Activated effector memory CD4-positive, alpha-beta T cell treated with Interleukin-2 at 50 U/mL for 16 hours (primary cell): Measurements from ENCODE around the gene LMF1.

Experiments used
- DNase-seq: peaks from one replicate; pipeline ENCODE4 v3.0.0-alpha.2; 2020

The LMF1 gene

GRCh38 chr16:947255-947921, 23.4 kb downstream of the LMF1 start:
- no peak for DNase-seq

GRCh38 chr16:946048-946395, 24.8 kb downstream of the LMF1 start:
- DNase-seq = no peak

DNA sequence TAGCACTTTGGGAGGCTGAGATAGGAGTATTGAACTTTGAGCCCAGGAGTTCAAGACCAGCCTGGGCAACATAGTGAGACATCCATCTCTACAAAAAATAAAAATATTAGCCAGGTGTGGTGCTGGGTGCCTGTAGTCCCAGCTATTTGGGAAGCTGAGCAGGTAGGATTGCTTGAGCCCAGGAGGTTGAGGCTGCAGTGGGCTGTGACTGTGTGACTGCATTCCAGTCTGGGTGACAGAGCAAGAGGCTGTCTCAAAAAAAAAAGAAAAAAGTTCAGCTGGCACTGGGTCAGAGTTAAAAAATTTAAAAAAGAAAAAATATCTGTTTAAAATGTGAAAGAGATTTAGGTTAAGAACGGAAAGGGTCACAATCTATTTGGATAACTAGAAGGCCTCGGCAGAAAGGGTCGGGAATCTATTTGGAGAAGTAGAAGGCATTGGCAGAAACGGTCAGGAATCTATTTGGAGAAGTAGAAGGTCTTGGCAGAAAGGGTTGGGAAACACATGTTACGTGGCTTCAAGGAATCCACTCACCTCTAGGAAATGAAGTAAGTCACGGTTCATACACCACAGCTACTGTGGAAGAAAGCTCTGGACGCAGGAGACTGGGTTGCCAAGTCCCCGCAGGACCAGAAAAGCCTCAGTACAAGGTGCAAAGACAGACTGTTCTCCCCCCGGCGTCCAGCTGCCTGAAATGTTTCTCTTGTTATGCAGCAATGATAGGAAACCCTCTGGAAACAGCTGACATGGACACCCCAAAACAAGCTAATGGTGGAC, 25.3 kb downstream of the LMF1 start:
- no peak for DNase-seq

- DNase-seq = no peak
Measured at GRCh38 chr16:943971-944370, 26.8 kb downstream of the LMF1 start.

- DNase-seq = no peak
Measured at GRCh38 chr16:942436-943060, 28.2 kb downstream of the LMF1 start.

- no peak for DNase-seq
Measured at GRCh38 chr16:939941-940340, 30.8 kb downstream of the LMF1 start.

GRCh38 chr16:939311-939710, 31.5 kb downstream of the LMF1 start:
- DNase-seq = no peak

DNA sequence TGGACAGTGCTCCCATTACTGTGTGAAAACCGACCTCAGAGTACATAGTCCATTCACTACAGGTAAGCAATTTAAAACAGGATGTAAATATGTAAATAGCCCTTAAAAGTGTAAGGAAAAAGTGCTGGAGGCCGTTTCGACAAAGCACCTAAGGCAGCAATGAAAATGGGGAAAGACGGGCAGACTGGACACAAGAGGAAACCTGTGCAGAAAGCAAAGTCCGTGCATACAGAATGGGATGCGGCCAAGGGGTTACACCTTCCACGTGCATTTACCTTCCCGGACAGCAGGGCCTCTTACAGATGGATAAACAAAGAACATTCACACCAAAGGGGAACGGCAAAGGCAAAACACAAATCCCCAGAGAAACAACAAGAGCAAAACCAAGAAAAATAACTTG, 32.0 kb downstream of the LMF1 start:
- no peak for DNase-seq

- DNase-seq = no peak
Measured at GRCh38 chr16:938136-938535, 32.6 kb downstream of the LMF1 start.

GRCh38 chr16:937723-938122, 33.1 kb downstream of the LMF1 start:
- no peak for DNase-seq

DNA sequence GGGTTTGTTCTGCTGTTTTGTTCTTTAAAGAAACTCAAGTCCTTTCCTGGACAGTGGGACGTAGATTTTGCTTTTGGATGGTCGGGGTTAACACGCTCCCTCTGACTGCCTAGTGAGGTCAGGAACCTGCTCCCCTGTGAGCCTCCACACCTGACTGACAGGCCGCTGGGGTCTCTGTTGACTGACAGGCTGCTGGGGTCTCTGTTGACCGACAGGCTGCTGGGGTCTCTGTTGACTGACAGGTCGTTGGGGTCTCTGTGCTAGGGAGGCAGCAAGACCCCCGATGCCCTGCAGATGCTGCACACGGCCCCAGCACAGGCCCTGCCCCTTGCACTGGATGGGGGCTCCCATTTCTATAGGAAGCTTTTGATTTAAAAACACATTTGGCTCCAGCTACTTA, 33.5 kb downstream of the LMF1 start:
- no peak for DNase-seq

DNA sequence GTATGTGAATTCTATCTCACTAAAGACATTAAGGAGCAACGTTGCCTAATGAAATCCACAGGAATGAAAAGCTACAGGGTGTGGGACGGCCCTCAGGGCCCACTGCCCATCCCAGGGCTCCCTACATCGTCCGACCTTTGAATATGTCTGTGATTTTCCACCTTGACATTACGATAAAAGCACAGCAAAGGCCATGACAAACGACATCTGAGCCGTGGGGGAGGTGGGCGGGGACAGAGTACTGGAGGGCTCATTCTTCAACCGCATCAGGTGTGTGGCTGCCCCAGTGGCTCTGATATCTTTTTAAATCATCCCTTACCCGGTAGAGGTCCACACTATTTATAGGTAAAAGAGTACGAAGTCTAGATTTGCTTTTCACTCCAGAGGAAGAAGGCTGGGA, 35.1 kb downstream of the LMF1 start:
- no peak for DNase-seq

DNA sequence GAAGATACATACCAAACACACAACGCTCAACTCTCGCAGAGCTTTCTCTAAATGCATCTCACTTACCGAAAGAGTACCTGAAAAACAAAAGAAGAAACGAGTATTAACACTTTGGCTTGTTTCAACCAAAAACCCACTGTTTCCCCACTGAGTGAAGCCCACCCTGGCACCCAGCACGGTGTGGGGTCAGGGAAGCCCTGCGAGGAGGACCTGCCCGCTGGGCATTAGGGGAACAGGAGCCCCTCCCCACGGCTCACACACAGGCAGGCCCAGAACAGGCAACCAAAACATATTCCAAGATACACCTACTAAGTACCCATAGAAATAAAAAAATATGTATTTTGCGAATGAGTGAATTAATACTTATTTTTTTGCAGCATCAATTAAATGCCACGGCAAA, 36.6 kb downstream of the LMF1 start:
- no peak for DNase-seq

DNA sequence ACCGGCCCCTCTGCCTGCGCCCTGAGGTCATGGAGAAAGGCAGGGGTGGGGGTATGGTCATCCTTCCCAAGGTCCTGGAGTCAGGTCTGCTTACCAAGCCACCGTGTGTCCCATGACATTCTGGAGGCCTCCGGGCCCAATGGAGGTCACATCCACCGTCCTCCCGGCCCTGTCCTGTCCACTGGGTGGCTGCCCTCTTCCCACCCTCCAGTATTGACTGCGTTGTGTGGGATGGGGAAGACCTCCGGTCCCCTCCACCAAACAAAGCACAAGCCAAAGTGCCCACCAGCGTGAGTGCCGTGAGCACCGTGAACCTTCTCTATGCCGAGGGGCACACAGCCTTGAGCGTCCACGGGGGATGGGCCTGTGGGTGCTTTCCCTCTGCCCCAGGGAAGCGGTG, 37.2 kb downstream of the LMF1 start:
- no peak for DNase-seq

GRCh38 chr16:932831-933330, 37.9 kb downstream of the LMF1 start:
- no peak for DNase-seq

DNA sequence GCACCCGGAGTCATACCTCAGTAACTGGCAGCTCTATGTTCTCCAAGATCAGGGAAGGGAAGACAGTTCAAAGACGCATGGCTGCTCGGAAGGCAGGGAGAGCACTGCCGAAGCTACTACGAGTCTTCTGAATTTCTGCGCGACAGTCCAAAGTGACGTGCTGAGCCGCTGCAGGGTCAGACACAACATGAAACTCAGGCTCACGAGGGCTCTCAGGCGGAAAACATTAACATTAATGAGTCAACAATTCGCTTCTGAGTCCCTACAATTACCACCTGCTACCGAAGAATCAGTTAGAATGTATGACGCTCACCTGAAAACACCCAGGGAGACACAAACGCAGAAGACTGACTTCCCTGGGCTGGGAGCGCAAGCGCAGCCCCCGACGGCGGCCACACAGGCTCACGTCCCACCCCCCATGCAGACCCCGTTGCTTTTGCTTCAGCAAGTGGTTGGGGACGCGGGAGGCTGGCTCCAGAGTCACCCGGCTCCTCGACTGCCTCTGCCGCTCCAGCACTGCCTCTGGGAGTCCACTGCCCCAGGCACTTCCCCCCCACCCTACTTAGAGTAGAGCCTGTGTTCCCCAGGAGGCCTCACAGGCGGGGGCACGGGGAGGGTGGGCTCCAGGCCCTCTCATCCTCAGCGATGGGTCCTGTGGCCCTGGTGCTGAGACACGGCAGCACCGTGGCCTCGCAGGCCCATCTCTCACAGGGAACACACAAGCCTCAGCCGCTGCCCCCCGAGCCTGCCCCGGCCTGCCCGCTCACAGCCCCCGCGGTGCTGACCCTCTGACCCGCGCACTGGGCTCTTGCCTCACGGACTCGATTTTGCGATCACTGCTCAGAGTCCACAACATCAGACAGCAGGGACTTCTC, 38.9 kb downstream of the LMF1 start:
- DNase-seq = no peak

GRCh38 chr16:931171-931570, 39.6 kb downstream of the LMF1 start:
- no peak for DNase-seq

DNA sequence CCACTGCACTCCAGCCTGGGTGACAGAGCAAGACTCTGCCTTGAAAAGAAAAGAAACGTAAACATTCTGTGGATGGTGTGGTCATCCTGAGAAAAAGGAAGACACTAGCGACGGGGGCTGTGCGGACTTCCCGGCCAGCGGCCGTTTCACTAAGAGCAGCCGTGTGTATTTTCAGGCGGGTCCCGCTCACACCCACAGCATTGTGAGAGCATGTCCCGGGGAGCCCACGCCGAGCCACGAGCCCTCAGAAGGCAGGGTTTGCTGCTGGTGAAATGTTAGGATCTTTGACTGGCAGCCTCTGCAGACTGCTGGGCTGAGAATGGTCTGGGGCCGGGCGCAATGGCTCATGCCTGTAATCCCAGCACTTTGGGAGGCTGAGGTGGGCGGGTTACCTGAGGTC, 40.3 kb downstream of the LMF1 start:
- no peak for DNase-seq

- DNase-seq = no peak
Measured at GRCh38 chr16:930076-930475, 40.7 kb downstream of the LMF1 start.

DNA sequence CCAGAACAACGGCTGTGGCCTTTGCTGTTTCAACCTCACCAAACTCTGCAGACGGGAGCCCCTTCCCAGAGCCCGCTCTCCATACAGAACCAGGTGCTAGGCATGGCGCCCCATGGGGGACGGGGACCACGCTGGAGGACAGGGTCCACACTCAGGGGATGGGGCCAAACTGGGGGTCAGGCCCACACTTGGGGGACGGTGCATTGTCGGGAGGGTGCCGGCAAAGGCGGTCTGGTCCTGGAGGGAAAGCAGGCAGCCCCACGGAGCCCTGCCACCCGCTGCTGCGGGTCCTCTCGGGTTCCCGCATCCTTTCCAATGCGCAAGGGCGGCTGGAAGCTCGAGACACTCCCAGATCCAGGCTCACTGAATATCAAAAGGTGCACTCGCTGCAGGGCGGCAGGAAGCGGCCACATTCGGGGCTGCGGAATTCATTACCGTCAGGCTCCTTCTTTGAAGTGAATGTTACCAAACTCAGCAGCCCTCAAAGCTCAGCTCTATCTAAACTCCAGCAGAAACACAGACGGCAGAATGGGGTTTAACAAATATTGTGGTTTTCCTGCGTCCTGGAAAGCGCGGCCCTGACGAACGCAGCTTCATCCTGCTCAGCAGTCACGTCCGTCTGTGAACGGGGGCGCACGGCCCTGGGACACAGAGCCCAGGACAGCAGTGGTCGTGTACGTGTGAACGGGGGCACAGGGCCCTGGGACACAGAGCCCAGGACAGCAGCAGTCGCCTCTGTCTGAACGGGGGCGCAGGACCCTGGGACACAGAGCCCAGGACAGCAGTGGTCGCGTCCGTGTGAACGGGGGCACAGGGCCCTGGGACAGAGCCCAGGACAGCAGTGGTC, 41.3 kb downstream of the LMF1 start:
- no peak for DNase-seq

GRCh38 chr16:928526-928925, 42.3 kb downstream of the LMF1 start:
- DNase-seq = no peak

DNA sequence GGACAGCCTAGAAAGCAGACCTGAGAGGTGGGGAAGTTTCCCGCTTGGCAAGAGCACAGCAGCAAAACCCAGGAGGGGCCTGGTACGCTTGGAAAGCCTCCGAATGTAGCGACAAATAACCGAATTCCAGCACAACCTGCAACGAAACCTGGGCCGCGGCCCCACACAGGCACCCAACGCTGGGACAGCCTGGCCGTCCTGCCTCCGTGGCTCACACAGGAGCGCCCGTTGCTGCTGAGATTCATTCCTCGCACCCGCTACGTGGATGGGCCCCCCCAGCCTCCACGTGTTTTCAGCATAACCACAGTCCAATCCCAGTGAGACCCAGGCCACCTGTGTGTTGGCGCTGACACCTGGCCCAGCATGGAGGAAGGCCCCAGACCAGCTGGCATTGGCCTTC, 42.9 kb downstream of the LMF1 start:
- DNase-seq = no peak
